ENCODE data around the gene CDH15. TPM values are rescaled to one million over a fixed set of nuclear protein-coding genes. Genes with fewer than 3 reads are reported as not detected.

CDH15 gene
- total and polyA plus RNA-seq, 2 of the 13 experiments (the other 11 are each of a cell fraction or from before 2014, with no cell fraction given), result 0.74 to 2.2 TPM

- TF ChIP-seq ZNF33B (CRISPR knock-in tag; IDR thresholded peaks at IDR 0.05) (peak; percentile 86; the same call in 1 of the 2 replicates), ZNF484 (CRISPR knock-in tag; IDR thresholded peaks at IDR 0.05; ENCODE audit: borderline replicate concordance, low read depth) (no peak), ZNF839 (CRISPR knock-in tag; IDR thresholded peaks at IDR 0.05; ENCODE audit: borderline replicate concordance) (peak; percentile 89; the same call in 1 of the 2 replicates), RAD21 (CRISPR knock-in tag; IDR thresholded peaks at IDR 0.05) (peak; percentile 65), KDM6A (CRISPR knock-in tag; IDR thresholded peaks at IDR 0.05; ENCODE audit: low read depth) (no peak), ZNF432 (CRISPR knock-in tag; IDR thresholded peaks at IDR 0.05; ENCODE audit: borderline replicate concordance) (no peak), TRAFD1 (CRISPR knock-in tag; IDR thresholded peaks at IDR 0.05; ENCODE audit: borderline replicate concordance) (no peak; the same call in 1 of the 2 replicates), GMEB2 (CRISPR knock-in tag; IDR thresholded peaks at IDR 0.05; ENCODE audit: low read depth) (peak; percentile 68), NAIF1 (CRISPR knock-in tag; IDR thresholded peaks at IDR 0.05; ENCODE audit: borderline replicate concordance) (no peak), ZNF260 (CRISPR knock-in tag; IDR thresholded peaks at IDR 0.05; ENCODE audit: borderline replicate concordance, low read depth) (no peak), ELK4 (CRISPR knock-in tag; IDR thresholded peaks at IDR 0.05; ENCODE audit: borderline replicate concordance) (no peak), NR3C1 (CRISPR knock-in tag; IDR thresholded peaks at IDR 0.05) (peak; percentile 83; the same call in 1 of the 2 replicates), KDM5A (IDR thresholded peaks at IDR 0.05; ENCODE audit: borderline replicate concordance, low read length) (peak; percentile 94), RNF219 (CRISPR knock-in tag; IDR thresholded peaks at IDR 0.05) (no peak), FOXK1 (CRISPR knock-in tag; IDR thresholded peaks at IDR 0.05; ENCODE audit: borderline replicate concordance, low read depth) (peak; percentile 95; the same call in 1 of the 2 replicates), KAT2B (IDR thresholded peaks at IDR 0.05; ENCODE audit: borderline replicate concordance, low read depth, low read length) (no peak), SRF (IDR thresholded peaks at IDR 0.05; ENCODE audit: low read depth, low read length) (peak; percentile 51; the same call in 1 of the 2 replicates), SMARCC2 (IDR thresholded peaks at IDR 0.05) (no peak), HNF4A (CRISPR knock-in tag; IDR thresholded peaks at IDR 0.05) (peak; percentile 42), ZNF136 (CRISPR knock-in tag; IDR thresholded peaks at IDR 0.05; ENCODE audit: low read depth) (peak; percentile 92; the same call in 1 of the 2 replicates), ZNF180 (CRISPR knock-in tag; IDR thresholded peaks at IDR 0.05; ENCODE audit: borderline replicate concordance, low read depth) (peak; percentile 60; the same call in 1 of the 2 replicates), IRX3 (CRISPR knock-in tag; IDR thresholded peaks at IDR 0.05; ENCODE audit: borderline replicate concordance, low read depth) (no peak; the same call in 1 of the 2 replicates), FOXP1 (IDR thresholded peaks at IDR 0.05) (no peak), FOXP1 (CRISPR knock-in tag; IDR thresholded peaks at IDR 0.05) (no peak)
These were observed 46.0 kb downstream of the CDH15 start, which contains the start of gene ZNF778 (continued) for GRCh38 chr16:89217388-89218191.
